Limb (tissue), 2 donors: ENCODE results near the gene FAAH2.
"Not testable (repeated sequence)": the region's sequence is repeated elsewhere in the genome, so short reads cannot be mapped to it uniquely, and the experiment has no call there.

Experiments
- DNase-seq, 2 donors: peaks; one replicate each; pipeline ENCODE4 v3.0.0-alpha.2; 2016; ENCODE audit errors: extremely low spot score in 2 of 2

FAAH2 gene

DNA sequence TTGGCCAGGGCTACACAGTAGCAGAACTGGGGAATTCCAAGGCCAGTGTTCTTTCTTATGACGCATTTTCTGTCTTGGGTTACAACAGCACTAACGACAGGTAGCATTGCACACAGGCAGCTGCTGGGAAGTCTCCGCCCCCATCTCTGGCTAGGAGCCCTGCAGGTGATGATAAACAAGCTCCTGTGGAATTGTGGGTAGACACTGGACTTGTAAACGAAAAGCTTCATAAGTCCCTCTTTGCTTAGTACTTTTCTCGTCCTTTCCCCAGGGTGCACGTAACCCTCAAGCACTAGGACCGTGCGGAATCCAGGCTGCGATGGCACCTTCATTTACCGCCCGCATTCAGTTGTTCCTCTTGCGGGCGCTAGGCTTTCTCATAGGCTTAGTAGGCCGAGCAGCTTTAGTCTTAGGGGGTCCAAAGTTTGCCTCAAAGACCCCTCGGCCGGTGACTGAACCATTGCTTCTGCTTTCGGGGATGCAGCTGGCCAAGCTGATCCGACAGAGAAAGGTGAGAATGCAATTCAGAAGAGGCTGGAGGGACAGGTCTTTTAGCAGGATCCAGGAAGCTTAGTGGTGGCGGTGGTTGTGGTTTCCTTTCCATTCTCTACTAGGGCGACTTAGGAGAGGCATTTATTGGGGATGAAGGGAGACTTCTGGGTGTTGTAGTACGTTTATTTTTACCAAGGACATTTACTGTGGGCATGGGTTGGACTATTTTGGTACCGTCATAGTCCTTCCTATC is at the start of gene FAAH2:
Gene FAAH2 (plus strand): TSS at position 200 of the 745 bp plus-strand sequence. CDS start 120 bp downstream, at position 320.
- DNase-seq = no peak

GRCh38 chrX:57241967-57242366 is 44.5 kb upstream of the FAAH2 start:
- no peak for DNase-seq

GRCh38 chrX:57251965-57252364 is 34.5 kb upstream of the FAAH2 start:
- no peak for DNase-seq

DNA sequence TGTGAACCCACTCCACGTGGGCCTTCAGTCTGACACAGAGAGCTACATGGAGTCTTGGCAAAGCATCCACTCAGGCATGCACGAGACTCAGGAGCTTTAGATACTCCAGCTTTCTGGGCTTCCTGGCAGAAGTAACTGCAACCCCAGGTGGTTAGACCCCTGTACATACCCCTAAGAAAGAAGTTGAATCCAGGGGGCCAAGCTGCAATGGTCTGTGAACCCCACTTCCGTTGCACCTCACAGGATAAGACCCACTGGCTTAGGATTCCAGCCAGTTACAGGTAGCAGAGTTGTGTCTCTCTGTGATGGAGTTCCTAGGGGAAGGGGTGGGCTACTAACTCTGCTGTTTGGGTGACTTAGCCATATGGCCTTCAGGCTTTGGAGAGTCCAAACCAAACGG is 21.4 kb upstream of the FAAH2 start:
- DNase-seq = no peak

DNA sequence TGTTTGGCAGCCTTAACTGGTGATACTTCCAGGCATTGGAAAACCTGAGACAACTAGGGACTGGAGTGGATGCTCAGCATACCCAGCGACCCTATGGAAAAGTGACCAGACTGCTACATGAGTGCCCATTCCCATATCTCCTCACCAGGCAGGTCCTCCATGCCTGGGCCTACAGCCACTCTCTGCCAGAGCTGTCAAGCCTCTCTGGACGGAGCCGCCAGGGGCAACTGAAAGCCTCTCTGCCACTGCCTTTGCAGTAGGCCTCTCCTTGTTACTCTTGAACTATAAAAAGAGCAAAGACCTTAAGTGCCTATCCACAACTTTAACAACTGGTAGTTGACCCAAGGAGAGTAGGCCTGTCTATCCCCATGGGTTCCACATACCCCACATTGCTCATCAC is 20.2 kb upstream of the FAAH2 start:
- DNase-seq = no peak

DNA sequence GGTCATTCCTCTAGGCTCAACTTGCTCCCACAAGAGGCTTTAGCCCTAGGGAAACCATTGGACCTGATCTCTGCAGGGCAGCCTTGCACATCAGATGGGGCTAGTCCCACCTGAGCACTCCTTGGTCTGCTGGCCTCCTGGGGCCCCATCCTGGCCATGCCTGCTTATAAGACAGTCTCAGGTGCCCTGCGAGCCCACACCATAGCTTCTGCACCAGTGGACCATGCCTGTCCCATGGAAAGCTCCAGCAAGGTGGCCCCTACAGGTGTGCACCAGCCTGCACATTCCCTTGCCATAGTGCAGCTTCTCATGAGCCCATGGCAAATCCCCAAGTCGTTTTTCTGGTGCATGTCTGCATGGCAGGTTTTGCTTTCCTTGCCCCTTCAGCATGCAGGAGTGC is 19.6 kb upstream of the FAAH2 start:
- no peak for DNase-seq

DNA sequence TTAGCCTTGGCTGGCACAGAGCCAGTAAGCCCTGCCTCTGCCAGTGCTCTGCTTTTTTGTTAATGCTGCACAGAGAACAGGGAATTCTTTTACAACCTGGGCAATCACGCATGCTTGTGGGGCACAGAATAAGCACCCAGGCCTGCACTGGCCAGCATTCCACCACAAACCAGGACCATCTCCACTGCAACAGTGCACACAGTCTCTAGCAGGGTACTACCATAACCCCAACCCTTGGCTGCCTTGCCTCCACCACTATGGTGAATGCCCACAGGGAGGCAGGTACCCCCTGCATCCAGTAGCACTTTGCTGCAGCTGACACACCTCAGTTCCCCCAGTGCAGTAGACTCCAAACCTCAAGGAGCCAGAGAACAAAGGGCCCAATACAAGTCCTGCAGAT is 19.2 kb upstream of the FAAH2 start:
- DNase-seq = no peak

GRCh38 chrX:57270980-57271379 is 15.5 kb upstream of the FAAH2 start:
- DNase-seq = no peak

DNA sequence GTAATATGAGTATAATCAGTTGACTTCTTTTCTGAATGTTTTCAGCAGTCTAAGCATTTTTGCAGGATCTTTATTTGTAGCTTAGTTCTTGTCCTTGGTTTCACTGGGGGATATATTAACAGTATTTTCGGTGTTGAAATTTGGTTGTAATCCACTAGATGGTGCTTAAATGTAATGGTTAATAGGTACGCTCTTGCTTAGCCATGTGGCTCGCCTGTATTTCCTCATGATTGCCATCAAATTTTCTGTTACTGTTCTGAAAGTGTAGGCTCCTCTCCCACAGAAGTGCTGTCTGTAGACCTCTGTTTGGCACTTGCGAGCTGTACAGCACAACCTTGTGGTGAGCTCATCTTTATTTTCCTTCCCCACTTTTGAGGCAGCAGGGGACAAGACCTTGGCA is 3.9 kb upstream of the FAAH2 start:
- no peak for DNase-seq

DNA sequence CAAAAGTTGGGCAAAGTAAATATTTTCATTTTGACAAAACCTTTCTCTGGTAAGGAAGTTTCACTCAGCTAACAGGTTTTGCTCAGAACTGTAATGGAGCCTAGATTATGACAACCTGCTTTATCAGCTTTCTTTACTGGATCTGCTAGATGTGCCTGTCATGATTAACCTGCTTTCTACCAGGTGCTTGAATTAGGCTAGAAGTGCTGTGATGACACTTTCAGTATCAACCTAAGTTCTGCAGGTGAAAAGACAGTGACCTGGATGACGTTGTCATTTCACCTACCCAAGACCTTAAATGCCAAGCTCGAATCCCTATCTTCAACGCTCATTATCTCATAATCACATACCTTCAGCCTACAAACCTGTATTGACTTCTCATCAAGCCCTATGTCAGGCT is 1.5 kb upstream of the FAAH2 start:
- DNase-seq = no peak

GRCh38 chrX:57289089-57289488 is 2.6 kb downstream of the FAAH2 start:
- no peak for DNase-seq

- no peak for DNase-seq
Observed at GRCh38 chrX:57294961-57295360, 8.5 kb downstream of the FAAH2 start.

DNA sequence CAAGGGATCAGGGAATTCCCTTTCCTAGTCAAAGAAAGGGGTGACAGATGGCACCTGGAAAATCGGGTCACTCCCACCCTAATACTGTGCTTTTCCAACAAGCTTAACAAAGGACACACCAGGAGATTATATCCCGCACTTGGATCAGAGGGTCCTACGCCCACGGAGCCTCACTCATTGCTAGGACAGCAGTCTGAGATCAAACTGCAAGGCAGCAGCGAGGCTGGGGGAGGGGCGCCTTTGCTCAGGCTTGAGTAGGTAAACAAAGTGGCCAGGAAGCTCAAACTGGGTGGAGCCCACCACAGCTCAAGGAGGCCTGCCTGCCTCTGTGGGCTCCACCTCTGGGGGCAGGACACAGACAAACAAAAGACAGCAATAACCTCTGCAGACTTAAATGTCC is 9.2 kb downstream of the FAAH2 start:
- DNase-seq = not testable (repeated sequence)

DNA sequence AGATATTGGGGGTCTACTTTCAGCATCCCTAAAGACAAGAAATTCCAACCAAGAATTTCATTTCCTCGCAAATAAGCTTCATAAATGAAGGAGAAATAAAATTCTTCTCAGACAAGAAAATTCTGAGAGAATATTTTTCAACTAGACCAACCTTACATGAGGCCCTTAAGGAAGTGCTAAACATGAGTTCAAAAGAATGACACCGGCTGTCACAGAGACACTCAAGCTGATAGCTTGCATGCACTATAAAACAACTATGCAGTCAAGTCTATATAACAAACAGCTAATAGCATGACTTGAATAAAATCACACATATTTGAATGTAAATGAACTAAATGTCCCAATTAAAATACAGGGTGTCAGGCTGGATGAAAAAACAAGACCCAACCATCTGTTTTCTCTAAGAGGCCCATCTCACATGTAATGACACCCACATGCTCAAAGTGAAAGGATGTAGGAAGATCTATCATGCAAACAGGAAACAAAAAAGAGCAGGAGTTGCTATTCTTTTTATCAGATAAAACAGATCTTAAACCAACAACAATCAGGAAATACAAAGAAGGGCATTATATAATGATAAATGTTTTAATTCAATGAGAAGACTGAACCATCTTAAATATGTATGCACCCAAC is 27.2 kb downstream of the FAAH2 start:
- DNase-seq = no peak

- no peak for DNase-seq
Observed at GRCh38 chrX:57329008-57329407, 42.5 kb downstream of the FAAH2 start.

DNA sequence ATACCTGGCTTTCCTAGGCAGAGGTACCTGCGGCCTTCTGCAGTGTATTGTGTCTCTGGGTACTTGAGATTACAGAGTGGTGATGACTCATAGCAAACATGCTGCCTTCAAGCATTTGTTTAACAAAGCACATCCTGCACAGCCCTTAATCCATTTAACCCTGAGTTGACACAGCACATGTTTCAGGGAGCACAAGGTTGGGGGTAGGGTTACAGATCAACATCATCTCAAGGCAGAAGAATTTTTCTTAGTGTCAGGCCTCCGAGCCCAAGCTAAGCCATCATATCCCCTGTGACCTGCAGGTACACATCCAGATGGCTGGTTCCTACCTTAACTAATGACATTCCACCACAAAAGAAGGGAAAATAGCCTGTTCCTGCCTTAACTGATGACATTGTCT is 49.3 kb downstream of the FAAH2 start:
- DNase-seq = not testable (repeated sequence)

DNA sequence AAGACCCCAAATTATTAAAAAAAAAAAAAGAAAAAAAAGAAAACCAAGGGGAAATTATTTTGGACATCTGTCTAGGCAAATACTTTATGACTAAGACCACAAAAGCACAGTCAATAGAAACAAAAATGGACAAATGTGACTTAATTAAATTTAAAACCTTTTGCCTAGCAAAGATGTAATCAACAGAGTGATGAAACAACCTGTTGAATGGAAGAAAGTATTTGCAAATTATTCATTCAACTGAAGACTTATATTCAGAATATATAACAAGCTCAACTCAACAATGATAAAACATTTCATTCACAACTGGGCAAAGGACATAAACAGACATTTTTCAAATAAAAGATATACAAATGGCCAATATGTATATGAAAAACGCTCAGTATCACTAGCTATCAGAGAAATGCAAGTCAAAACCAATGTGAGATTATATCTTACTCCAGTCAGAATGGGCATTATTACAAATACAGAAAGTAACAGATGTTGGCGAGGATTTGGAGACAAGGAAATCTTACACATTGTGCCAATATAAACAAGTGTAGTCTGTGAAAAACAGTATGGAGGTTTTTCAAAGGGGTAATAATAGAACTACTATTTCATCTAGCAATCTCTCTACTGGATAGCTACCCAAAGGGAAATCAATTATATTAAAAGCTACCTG is 67.1 kb downstream of the FAAH2 start:
- DNase-seq = no peak

GRCh38 chrX:57364145-57364544 is 77.6 kb downstream of the FAAH2 start:
- no peak for DNase-seq

DNA sequence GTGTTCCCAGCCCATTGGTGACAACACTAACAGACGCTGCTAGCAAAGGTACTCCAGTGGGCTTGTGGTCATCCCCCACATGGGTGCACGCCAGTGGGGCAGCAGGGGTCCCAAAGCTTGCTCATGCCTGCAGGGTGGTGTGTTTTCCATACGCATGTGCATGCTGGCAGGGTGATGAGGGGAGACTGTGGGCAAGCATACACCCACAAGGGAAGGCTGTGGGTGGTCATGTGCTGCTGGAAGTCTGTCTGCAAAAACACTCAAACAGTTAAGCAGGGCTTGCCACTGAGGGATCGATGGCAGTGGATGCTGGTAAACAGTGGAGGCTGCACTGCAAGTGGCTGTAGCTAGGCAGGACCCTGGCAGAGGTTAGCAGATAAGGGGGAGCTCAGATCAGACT is 79.9 kb downstream of the FAAH2 start:
- no peak for DNase-seq

GRCh38 chrX:57367649-57368048 is 81.1 kb downstream of the FAAH2 start:
- peak; percentile 23 for DNase-seq

- DNase-seq = no peak
Observed at GRCh38 chrX:57368158-57368557, 81.7 kb downstream of the FAAH2 start.

GRCh38 chrX:57379296-57379695 is 92.8 kb downstream of the FAAH2 start:
- no peak for DNase-seq
